ENCODE results near the gene BNIPL. TPM values are rescaled to one million over a fixed set of nuclear protein-coding genes. Genes with fewer than 3 reads are reported as not detected.

Gene BNIPL
- total and polyA plus RNA-seq, 8 donors: 0.25 to 35.1 (median 1.3) TPM; not detected in 5

GRCh38 chr1:151058692-151059091 is 22.3 kb downstream of the BNIPL start:
- H3K36me3 ChIP-seq: peaks cover 20 to 31% (median 26%) of the 10 kb centered on the region in 4 donors
- H3K27me3 ChIP-seq: no peaks in the 10 kb centered on the region
- peak; percentile 88 to 92 for DNase-seq
- intact Hi-C loops (cut with DNase I; ENCODE audit: low total_unique reads): no loop called here
- TF ChIP-seq EP300 (IDR thresholded peaks at IDR 0.05) (no peak), POLR2AphosphoS5 (IDR thresholded peaks at IDR 0.05) (peak in 2 of 3 donors; percentile 20 to 46), CTCF (IDR thresholded peaks at IDR 0.05) (no peak), POLR2A (IDR thresholded peaks at IDR 0.05) (no peak)
- H3K4me3 ChIP-seq: peak overlapping the region; percentile 77 to 98 (median 83)
- H3K27ac ChIP-seq: peak overlapping the region; percentile 96 to 99 (median 97)
- H3K9me3 ChIP-seq: no peaks in the 10 kb centered on the region
- 0 to 1% (median 1%) methylated on average over 10 of the region's 10 CpGs for WGBS, 5 donors
- peaks cover 28 to 60% (median 50%) of the 10 kb centered on the region in 4 donors for H3K4me1 ChIP-seq

GRCh38 chr1:151059109-151060006 is 23.0 kb downstream of the BNIPL start, which contains the start of gene CDC42SE1:
Gene CDC42SE1, minus strand, starts transcription at chr1:151059622. Its CDS starts 3,892 bp downstream, at chr1:151055730.
- Histone ChIP-seq H3K27me3 (no peaks in the 10 kb centered on the region), H3K27ac (peak within 1 kb of the TSS; percentile 96 to 99 (median 97)), H3K4me3 (peak within 1 kb of the TSS; percentile 77 to 98 (median 83)), H3K36me3 (peaks cover 14 to 25% (median 20%) of the 10 kb centered on the region in 4 donors), H3K9me3 (no peaks in the 10 kb centered on the region), H3K4me1 (peaks cover 28 to 60% (median 50%) of the 10 kb centered on the region in 4 donors)
- DNase-seq: peak; percentile 83 to 97
- intact Hi-C loops (cut with DNase I; ENCODE audit: low total_unique reads): no loop called here
- TF ChIP-seq POLR2A (IDR thresholded peaks at IDR 0.05) (peak in 2 of 4 donors; percentile 57 to 65), CTCF (IDR thresholded peaks at IDR 0.05) (peak in 6 of 7 experiments; percentile 27 to 93 (median 84)), POLR2AphosphoS5 (IDR thresholded peaks at IDR 0.05) (peak; percentile 66 to 97 (median 95)), EP300 (IDR thresholded peaks at IDR 0.05) (no peak)
- WGBS, 5 donors: 0% methylated on average over 22 to 58 of the region's 58 CpGs

GRCh38 chr1:151060007-151060656 is 23.7 kb downstream of the BNIPL start, which contains the start of gene MLLT11:
Gene MLLT11, plus strand, starts transcription at chr1:151060397. Its CDS starts 6,828 bp downstream, at chr1:151067225.
- WGBS, 5 donors: 0 to 4% (median 3%) methylated on average over 15 of the region's 15 CpGs
- peaks cover 6 to 17% (median 12%) of the 10 kb centered on the region in 4 donors for H3K36me3 ChIP-seq
- peak within 1 kb of the TSS; percentile 77 to 98 (median 83) for H3K4me3 ChIP-seq
- peak in 1 of 2 donors; percentile 91 for DNase-seq
- H3K4me1 ChIP-seq: peaks cover 28 to 57% (median 47%) of the 10 kb centered on the region in 4 donors
- intact Hi-C loops (cut with DNase I; ENCODE audit: low total_unique reads): no loop called here
- TF ChIP-seq POLR2AphosphoS5 (IDR thresholded peaks at IDR 0.05): peak; percentile 26 to 55 (median 47)
- TF ChIP-seq CTCF (IDR thresholded peaks at IDR 0.05): no peak
- no peak for TF ChIP-seq EP300 (IDR thresholded peaks at IDR 0.05)
- TF ChIP-seq POLR2A (IDR thresholded peaks at IDR 0.05): peak in 1 of 4 donors; percentile 8
- H3K27me3 ChIP-seq: no peaks in the 10 kb centered on the region
- peak within 1 kb of the TSS; percentile 96 to 99 (median 97) for H3K27ac ChIP-seq
- no peaks in the 10 kb centered on the region for H3K9me3 ChIP-seq

All from stomach (tissue), 9 donors.